Testis (tissue), 2 donors: Measurements from ENCODE around the gene SYN1.

Experiments
- CTCF ChIP-seq, 3 experiments: fragments of 450-650 bp in 2 of 3; fragments of 200-600 bp in 1 of 3; sonication (generic) in 1 of 3; IDR thresholded peaks; one replicate each; pipeline ENCODE4 v1.5.1; 2016 to 2019; ENCODE audit warnings: antibody characterized with exemption in 3 of 3, mild to moderate bottlenecking in 2 of 3, moderate library complexity in 1 of 3
- POLR2A ChIP-seq: fragments of 450-650 bp; IDR thresholded peaks from one replicate; pipeline ENCODE4 v1.6.1; 2017; ENCODE audit warnings: antibody characterized with exemption, mild to moderate bottlenecking, moderate library complexity

DNA sequence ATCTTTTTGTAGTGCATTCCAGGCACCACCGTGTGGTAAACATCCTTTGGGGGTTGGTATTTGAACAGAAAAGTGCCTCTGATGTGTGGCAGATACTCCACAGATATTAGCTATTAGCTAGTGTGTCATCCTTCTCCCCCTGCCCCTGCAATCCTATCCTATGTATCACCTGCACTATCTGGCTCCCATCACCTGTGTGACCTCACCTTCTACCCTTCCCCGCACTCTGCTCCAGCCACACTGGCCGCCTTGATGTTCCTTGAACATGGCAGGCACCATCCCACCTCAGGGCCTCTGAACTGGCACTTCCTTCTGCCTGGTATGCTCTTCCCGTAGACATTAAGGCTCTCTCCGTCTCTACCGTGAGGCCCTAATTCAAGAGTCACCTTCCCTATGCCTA is 27.0 kb upstream of the SYN1 start:
- TF ChIP-seq CTCF (IDR thresholded peaks at IDR 0.05) = no peak
- TF ChIP-seq POLR2A = no peak
